Heart left ventricle (tissue), 16 donors: Measurements from ENCODE around the gene RAB22A. TPM values are rescaled to one million over a fixed set of nuclear protein-coding genes. Genes with fewer than 3 reads are reported as not detected.

Source experiments
- ATAC-seq, 4 donors: fragments of 200-7000 bp; cut with Tn5 transposase; one replicate each; pipeline ENCODE4 v1.9.1; 2020 to 2022; ENCODE audit warnings: moderate library complexity in 4 of 4, mild to moderate bottlenecking in 3 of 4, moderate number of reproducible peaks in 1 of 4
- DNase-seq, 5 donors: peaks; one replicate each; pipeline ENCODE4 v3.0.0-alpha.2; 2020
- H3K27ac ChIP-seq, 12 donors: fragments of 200-600 bp; sonication (generic) in 4 of 12; one replicate each; pipeline versions ENCODE4 v1.5.0 to v1.8.0; 2016 to 2022; ENCODE audit warnings: mild to moderate bottlenecking in 2 of 12
- H3K27me3 ChIP-seq, 9 donors: fragments of 200-600 bp; sonication (generic) in 2 of 9; one replicate each; pipeline versions ENCODE4 v1.5.1 to v1.8.0; 2016 to 2022; ENCODE audit warnings: mild to moderate bottlenecking in 3 of 9
- H3K36me3 ChIP-seq, 9 donors: fragments of 200-600 bp; sonication (generic) in 2 of 9; one replicate each; pipeline versions ENCODE4 v1.5.0 to v1.8.0; 2018 to 2022; ENCODE audit warnings: mild to moderate bottlenecking in 2 of 9
- H3K4me1 ChIP-seq, 12 donors: fragments of 200-600 bp; sonication (generic) in 4 of 12; one replicate each; pipeline versions ENCODE4 v1.5.0 to v1.8.0; 2016 to 2022; ENCODE audit warnings: mild to moderate bottlenecking in 3 of 12
- H3K4me3 ChIP-seq, 12 donors: fragments of 200-600 bp; sonication (generic) in 4 of 12; one replicate each; pipeline versions ENCODE4 v1.5.0 to v1.8.0; 2017 to 2022; ENCODE audit warnings: mild to moderate bottlenecking in 9 of 12, moderate library complexity in 4 of 12
- H3K9me3 ChIP-seq, 12 donors: fragments of 200-600 bp; sonication (generic) in 4 of 12; one replicate each; pipeline versions ENCODE4 v1.5.0 to v1.8.0; 2016 to 2022; ENCODE audit warnings: mild to moderate bottlenecking in 1 of 12
- POLR2A ChIP-seq, 2 donors: fragments of 450-650 bp; IDR thresholded peaks; one replicate each; pipeline ENCODE4 v1.6.1; 2017; ENCODE audit warnings: antibody characterized with exemption in 2 of 2, mild to moderate bottlenecking in 2 of 2, moderate library complexity in 2 of 2
- WGBS, 4 donors: extraction: QIAGEN DNeasy Blood & Tissue Kit in 2 of 4; methylation state at CpG; one replicate each; pipeline versions ENCODE4 v1.1.5 to v1.1.7; 2013 to 2018; 5-methylcytosine and 5-hydroxymethylcytosine counted together
- intact Hi-C, 10 donors: fragments of 100-400 bp; cut with DNase I; formaldehyde crosslinking; loops; one replicate each; pipeline versions ENCODE4 v1.11.1 to v1.14.2; 2022
- polyA plus RNA-seq, 2 donors: library from polyadenylated mRNA; stranded (reverse); fragments of 200-250 nt; gene quantifications; one replicate each; pipeline ENCODE4 v1.2.3, GENCODE V29; 2013
- total RNA-seq, 9 donors: library from RNA; depleted of rRNA in 2 of 9; stranded (reverse); fragments of >200 nt in 2 of 9; fragmentation: NEBNext Ultra II Directional in 3 of 9; extraction: Animal tissue kit (Norgen Biotek cat#: 25700) in 3 of 9; gene quantifications; one replicate each; pipeline versions ENCODE4 v1.1.0 to v1.2.4, GENCODE V29; 2016 to 2023
- TF ChIP-seq, protein P1 (sequence below), 12 donors: fragments of 200-600 bp; sonication (generic) in 4 of 12; IDR thresholded peaks; one replicate each; pipeline versions ENCODE4 v1.5.0 to v1.8.0; 2018 to 2022; ENCODE audit warnings: antibody characterized with exemption in 12 of 12, mild to moderate bottlenecking in 5 of 12
- donor health status: ischemic (EF 13 %, LVEDD 7.1; RV severe dilation, severe dysfunction).
- donor health status: healthy with polysubstance abuse.
- donor health status: DM: no; HTN: yes; CAD: no.
- donor health status: DM: no; HTN: no; CAD: no.
- donor health status: ischemic (EF 25% LVEDD 6.9; RV normal size, moderate dysfunction).
- donor health status: ischemic (EF 25% LVEDD 5.7; RV mildly dilated, moderate dysfunction).
- donor health status: healthy.
- donor health status: DM: yes; HTN: yes; CAD: no.
- donor health status: ischemic (EF 35%, LVEDD 5.7; RV mildly dilated, moderate dysfunction).
- donor health status: nonischemic (EF 11% LVEDD 7.7; RV severe dilation, severe dysfunction).
- donor health status: DM: yes; HTN: yes; CAD: no.
- donor health status: PGD.
- donor health status: ischemic (EF 29% LVEDD 5.4; RV normal size, mild dysfunction).
- donor health status: nonischemic (EF 23%, LVEDD 6.1; RV moderate dilation, normal function).

Gene RAB22A
- total and polyA plus RNA-seq, 11 donors, result 3.0 to 9.7 (median 6.4) TPM

DNA sequence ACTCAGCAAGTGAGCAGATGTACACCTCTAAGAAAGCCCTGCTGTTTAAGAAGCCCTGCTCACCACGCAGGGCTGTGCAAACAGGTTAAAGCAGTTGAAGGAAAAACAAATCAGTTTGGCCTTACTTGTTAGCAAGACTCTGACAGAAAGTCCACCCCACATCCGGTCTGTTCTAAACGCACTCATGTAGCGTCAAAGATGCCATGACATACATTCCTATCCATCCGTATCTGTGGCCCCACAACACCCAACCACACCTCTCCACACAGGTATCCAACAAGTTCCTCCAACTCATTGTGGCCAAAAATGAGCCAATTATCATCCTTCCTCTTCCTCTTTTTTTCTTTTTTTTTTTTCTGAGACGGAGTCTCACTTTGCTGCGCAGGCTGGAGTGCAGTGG lies 22.8 kb upstream of the RAB22A start:
- WGBS, 4 donors, result 75 to 93% (median 86%) methylated on average over 7 of the region's 7 CpGs
- Histone ChIP-seq H3K27me3 (no peaks in the 10 kb centered on the region), H3K9me3 (no peaks in the 10 kb centered on the region), H3K4me3 (no peak overlapping the region), H3K36me3 (peaks cover 0 to 32% (median 10%) of the 10 kb centered on the region in 9 donors), H3K27ac (no peak overlapping the region), H3K4me1 (peaks cover 0 to 10% (median 0%) of the 10 kb centered on the region in 12 donors)
- intact Hi-C loops, result no loop called here
- ATAC-seq (no peak), DNase-seq (no peak)
- no peak for TF ChIP-seq POLR2A (IDR thresholded peaks at IDR 0.05)
- TF ChIP-seq, protein P1, sequence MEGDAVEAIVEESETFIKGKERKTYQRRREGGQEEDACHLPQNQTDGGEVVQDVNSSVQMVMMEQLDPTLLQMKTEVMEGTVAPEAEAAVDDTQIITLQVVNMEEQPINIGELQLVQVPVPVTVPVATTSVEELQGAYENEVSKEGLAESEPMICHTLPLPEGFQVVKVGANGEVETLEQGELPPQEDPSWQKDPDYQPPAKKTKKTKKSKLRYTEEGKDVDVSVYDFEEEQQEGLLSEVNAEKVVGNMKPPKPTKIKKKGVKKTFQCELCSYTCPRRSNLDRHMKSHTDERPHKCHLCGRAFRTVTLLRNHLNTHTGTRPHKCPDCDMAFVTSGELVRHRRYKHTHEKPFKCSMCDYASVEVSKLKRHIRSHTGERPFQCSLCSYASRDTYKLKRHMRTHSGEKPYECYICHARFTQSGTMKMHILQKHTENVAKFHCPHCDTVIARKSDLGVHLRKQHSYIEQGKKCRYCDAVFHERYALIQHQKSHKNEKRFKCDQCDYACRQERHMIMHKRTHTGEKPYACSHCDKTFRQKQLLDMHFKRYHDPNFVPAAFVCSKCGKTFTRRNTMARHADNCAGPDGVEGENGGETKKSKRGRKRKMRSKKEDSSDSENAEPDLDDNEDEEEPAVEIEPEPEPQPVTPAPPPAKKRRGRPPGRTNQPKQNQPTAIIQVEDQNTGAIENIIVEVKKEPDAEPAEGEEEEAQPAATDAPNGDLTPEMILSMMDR (IDR thresholded peaks at IDR 0.05), result no peak

DNA sequence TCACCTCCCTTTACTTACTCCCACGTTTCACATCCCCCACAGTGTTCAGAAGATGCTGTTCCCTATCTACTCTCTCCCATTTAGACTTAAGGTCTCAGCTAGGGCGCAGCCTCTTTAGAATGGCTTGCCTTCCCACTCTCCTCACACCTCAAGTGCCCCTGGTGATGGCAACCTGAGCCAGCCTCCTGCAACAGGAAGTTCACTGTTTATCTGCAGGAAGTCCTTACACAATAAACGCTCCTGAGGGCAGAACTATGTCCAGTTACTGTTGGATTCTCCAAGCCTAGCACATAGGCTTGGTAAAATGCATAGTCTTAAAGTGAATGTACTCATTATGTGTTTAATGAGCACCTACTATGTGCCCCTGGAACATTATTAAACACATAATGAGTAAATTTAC lies 21.9 kb upstream of the RAB22A start:
- Histone ChIP-seq H3K27me3 (no peaks in the 10 kb centered on the region), H3K4me3 (no peak overlapping the region), H3K36me3 (peaks cover 0 to 32% (median 10%) of the 10 kb centered on the region in 9 donors), H3K4me1 (peaks cover 0 to 10% (median 0%) of the 10 kb centered on the region in 12 donors), H3K9me3 (no peaks in the 10 kb centered on the region), H3K27ac (no peak overlapping the region)
- WGBS, 4 donors, result 54 to 86% (median 77%) methylated on average over 3 of the region's 3 CpGs
- no peak for TF ChIP-seq POLR2A (IDR thresholded peaks at IDR 0.05)
- TF ChIP-seq, protein P1 (IDR thresholded peaks at IDR 0.05), result no peak
- intact Hi-C loops, result no loop called here
- ATAC-seq, result no peak
- DNase-seq, result no peak

DNA sequence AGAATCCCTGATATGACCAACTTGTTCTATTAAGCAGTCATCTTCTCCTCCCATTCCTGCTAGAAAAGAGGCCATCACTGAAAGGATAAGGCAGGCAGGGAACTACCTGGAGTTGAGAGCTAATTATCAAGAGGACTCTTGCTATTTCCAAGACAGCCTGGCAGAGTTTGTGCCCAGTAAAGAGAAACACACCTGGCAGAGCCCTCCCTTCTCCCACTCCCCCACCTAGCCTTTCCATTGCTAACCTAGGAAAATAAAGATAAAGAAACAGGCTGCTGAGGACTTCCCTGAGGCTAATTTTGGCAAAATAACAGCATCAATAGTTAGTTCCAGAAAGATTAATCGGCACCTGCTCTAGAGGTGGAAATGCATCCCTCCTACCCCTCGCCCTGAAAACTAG lies 20.4 kb upstream of the RAB22A start:
- intact Hi-C loops, result no loop called here
- DNase-seq, result no peak
- Histone ChIP-seq H3K36me3 (peaks cover 0 to 29% (median 10%) of the 10 kb centered on the region in 9 donors), H3K27ac (no peak overlapping the region), H3K27me3 (no peaks in the 10 kb centered on the region), H3K9me3 (no peaks in the 10 kb centered on the region), H3K4me1 (peaks cover 0 to 10% (median 0%) of the 10 kb centered on the region in 12 donors), H3K4me3 (no peak overlapping the region)
- no peak for ATAC-seq
- TF ChIP-seq POLR2A (IDR thresholded peaks at IDR 0.05), result no peak
- TF ChIP-seq, protein P1 (IDR thresholded peaks at IDR 0.05), result no peak
- WGBS, 4 donors, result 91 to 98% (median 94%) methylated on average over 2 of the region's 2 CpGs

DNA sequence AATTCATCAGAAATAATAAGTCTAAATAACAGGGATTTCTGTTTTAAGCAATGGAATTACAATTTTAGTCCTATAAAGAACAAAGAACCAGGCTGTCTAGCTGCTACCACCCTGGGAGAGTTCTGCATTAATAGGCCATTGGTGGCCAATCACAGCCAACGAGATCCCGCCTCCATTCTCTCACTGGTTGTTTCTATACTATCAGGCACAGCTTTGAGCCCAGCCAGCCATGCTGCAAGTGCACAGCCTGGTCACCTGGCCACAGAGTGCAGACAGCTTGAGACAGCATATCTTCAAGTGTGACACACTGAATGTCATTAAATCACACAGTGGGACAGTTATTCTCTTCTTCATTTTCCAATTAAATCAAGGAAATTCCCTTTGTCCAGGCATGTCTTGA lies 16.1 kb upstream of the RAB22A start:
- WGBS, 4 donors, result 76 to 86% (median 82%) methylated on average over 2 of the region's 2 CpGs
- DNase-seq (peak in 3 of 5 donors; percentile 22 to 46 (median 41)), ATAC-seq (peak in 3 of 4 donors; percentile 80 to 89 (median 86))
- H3K9me3 ChIP-seq, result no peaks in the 10 kb centered on the region
- no peaks in the 10 kb centered on the region for H3K27me3 ChIP-seq
- TF ChIP-seq, protein P1 (IDR thresholded peaks at IDR 0.05), result no peak
- TF ChIP-seq POLR2A (IDR thresholded peaks at IDR 0.05), result no peak
- peaks cover 0 to 4% (median 0%) of the 10 kb centered on the region in 12 donors for H3K4me1 ChIP-seq
- no peak overlapping the region for H3K4me3 ChIP-seq
- peaks cover 0 to 5% (median 0%) of the 10 kb centered on the region in 9 donors for H3K36me3 ChIP-seq
- H3K27ac ChIP-seq, result no peak overlapping the region
- intact Hi-C loops, result no loop called here
